ENCODE results near the gene NRP1.

- no peak for TF ChIP-seq CTCF (IDR thresholded peaks at IDR 0.05)
- no peak for TF ChIP-seq TAF1 (IDR thresholded peaks at IDR 0.05; ENCODE audit: borderline replicate concordance, low read depth, low read length)
- no peak for TF ChIP-seq RAD21 (IDR thresholded peaks at IDR 0.05; ENCODE audit: low read length)
- TF ChIP-seq SMC3 (IDR thresholded peaks at IDR 0.05; ENCODE audit: low read depth, low read length), result no peak
- TF ChIP-seq, protein P1, sequence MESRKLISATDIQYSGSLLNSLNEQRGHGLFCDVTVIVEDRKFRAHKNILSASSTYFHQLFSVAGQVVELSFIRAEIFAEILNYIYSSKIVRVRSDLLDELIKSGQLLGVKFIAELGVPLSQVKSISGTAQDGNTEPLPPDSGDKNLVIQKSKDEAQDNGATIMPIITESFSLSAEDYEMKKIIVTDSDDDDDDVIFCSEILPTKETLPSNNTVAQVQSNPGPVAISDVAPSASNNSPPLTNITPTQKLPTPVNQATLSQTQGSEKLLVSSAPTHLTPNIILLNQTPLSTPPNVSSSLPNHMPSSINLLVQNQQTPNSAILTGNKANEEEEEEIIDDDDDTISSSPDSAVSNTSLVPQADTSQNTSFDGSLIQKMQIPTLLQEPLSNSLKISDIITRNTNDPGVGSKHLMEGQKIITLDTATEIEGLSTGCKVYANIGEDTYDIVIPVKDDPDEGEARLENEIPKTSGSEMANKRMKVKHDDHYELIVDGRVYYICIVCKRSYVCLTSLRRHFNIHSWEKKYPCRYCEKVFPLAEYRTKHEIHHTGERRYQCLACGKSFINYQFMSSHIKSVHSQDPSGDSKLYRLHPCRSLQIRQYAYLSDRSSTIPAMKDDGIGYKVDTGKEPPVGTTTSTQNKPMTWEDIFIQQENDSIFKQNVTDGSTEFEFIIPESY (IDR thresholded peaks at IDR 0.05; ENCODE audit: borderline replicate concordance, low read depth), result no peak
Measured at GRCh38 chr10:33150889-33151288, 183.6 kb downstream of the NRP1 start.

All from SK-N-SH (cell line).